Glomerular endothelial cell (primary cell): ENCODE results near the gene MCM9. TPM values are rescaled to one million over a fixed set of nuclear protein-coding genes. Genes with fewer than 3 reads are reported as not detected.

Experiments
- DNase-seq: peaks from one replicate; pipeline ENCODE4 v3.0.0-alpha.2; 2011; ENCODE audit warnings: low read depth, low spot score; ENCODE audit errors: extremely low read depth
- total RNA-seq: library from RNA; depleted of rRNA; stranded (reverse); fragments of >200 nt; gene quantifications from 2 replicates; pipeline ENCODE4 v1.2.3, GENCODE V29; 2015

The MCM9 gene
- total RNA-seq, 1 donor from 2014 or later: 12.8 TPM

GRCh38 chr6:118894425-118895260 lies 40.3 kb downstream of the MCM9 start:
- DNase-seq: no peak

DNA sequence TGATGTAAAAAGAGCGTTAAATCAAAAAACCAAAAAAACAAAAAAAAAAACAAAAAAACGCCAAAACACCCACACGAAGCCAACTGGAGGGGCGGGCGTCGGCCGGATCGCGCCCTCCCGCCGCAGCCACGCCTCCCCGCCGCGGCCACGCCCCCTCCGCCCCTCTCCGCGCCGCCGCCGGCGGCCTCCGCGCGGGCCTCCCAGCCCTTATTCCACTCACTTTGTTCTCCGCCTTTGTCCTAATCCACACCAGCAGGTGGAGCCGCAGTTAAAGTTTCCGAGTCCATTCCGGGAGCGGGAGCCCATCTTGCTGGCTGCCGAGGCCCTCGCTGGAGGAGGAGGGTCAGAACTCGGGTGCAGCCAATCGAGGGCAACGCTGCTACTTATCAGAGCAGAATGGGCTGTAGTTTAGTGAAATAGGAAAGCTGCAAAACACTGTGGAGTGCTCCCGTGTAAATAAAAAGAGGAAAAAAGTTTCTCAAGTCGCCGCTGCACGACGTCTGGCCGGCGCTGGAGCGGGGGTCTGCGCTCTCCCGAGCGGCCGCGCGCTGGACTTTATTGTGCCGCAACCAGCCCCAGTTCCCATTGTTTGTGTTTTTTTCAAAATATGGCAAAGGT lies 41.0 kb downstream of the MCM9 start, which contains the start of gene ASF1A:
Gene ASF1A (plus strand): TSS at position 346 of the 618 bp plus-strand sequence. CDS start 262 bp downstream, at position 608.
- DNase-seq: peak; percentile 92

DNA sequence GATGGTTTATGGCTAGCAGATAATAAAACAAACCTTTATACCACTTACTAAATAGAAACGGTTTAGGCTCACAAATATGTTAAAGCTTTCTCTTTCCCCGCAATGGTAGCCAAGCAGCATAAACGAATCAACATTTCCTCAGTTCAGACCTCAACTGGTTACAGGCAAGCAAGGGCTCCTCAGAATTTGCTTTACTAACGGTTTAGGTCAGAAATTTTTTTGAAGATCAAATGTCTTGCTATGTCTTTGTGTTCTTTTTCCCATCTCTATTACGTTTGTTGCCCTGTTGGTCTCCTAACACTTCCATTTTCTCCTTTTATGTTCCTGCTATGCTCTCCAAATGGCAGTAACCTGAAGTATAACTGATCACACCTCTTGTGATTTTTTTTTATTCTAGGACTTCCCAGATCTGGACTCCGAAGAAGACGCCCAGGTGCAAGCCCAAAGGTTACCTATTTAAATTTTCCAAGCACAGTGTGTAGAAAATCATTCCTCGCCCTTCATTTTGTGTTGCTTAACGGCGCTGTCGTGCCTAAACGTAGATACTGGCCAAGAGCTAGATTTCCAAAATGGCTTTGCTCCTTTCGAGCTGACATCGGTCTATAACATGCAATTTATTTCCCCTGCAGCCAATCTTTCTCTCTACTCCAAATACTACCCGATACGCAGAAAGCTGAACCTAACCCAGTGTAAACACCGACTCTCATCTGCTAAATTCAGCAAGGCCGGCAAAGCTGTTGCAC lies 41.7 kb downstream of the MCM9 start:
- DNase-seq: no peak

- no peak for DNase-seq
Observed at GRCh38 chr6:118892355-118892991, 42.5 kb downstream of the MCM9 start.

- no peak for DNase-seq
Observed at GRCh38 chr6:118890997-118891790, 43.8 kb downstream of the MCM9 start.

- no peak for DNase-seq
Observed at GRCh38 chr6:118889163-118889562, 45.8 kb downstream of the MCM9 start.

GRCh38 chr6:118886641-118887040 lies 48.3 kb downstream of the MCM9 start:
- no peak for DNase-seq

DNA sequence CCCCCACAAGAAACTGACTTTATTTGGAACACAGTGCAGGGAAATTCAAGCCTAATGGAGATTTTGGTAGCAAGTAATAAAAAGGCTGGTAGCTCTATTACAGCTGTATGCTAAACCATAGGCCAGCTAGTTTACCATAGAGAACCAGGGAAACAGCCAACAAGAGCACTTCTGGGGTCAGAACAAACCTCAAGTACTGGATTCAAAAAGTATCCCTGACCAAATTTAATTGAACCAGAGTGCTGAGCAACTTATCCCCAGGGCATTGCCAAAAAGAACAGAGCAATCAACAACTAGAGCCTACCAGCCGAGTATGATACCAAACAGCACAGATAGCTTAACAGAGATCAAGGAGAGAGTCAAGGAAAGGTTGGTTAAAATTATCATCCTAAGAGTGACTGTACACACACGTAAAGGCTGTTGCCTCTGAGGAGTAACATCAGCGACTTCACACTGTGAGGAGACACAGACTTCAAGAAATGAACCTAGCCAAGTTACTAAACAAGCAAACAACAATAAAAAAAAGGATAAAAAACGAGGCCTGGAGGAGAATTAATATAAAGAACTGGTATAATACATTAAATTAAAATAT lies 52.5 kb downstream of the MCM9 start:
- DNase-seq: no peak

- no peak for DNase-seq
Observed at GRCh38 chr6:118881440-118882313, 53.3 kb downstream of the MCM9 start.

DNA sequence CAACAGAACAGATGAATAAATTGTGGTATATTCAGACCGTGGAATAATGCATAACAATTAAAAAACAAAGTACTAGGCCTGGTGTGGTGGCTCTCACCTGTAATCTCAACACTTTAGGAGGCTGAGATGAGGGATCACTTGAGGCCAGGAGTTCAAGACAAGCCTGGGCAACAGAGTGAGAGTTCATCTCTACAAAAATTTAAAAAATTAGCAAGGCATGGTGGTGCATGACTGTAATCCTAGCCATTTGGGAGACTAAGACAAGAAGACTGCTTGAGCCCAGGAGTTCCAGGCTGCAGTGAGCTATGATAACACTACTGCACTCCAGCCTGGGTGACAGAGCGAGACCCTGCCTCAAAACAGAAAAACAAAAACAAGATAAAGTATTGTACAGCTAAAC lies 57.2 kb downstream of the MCM9 start:
- DNase-seq: no peak

DNA sequence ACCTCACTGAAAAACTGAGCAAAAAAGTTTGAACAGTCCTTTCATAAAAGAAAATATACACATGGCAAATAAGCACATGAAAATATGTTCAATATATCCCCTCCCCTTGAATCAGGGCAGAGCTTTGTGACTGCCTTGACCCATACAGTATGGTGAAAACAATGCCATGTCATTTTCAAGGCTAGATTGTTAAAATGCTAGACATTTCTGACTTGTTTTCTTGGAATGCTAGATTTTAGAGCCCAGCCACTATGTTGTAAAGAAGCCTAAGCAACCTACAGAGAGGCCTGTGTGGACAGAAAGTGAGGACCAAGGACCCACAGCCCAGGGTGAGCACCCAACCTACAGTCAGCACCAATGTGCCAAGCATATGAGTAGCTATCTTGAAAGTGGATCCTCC lies 58.1 kb downstream of the MCM9 start:
- no peak for DNase-seq

DNA sequence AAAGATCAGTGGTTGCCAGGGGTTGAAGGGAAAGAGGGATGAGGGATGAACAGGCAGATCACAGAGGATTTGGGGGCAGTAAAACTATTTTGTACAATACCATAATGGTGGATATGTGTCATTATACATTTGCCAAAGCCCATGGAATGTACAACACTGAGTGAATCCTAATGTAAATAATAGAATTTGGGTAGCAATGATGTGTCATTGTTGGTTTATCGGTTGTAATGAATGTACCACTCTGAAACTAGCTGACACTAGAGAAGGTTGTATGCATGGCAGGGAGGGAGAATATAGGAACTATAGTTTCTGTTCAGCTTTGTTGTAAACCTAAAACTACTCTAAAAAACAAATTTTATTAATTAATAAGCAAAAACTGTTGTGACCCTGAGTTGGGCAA lies 58.8 kb downstream of the MCM9 start:
- no peak for DNase-seq

DNA sequence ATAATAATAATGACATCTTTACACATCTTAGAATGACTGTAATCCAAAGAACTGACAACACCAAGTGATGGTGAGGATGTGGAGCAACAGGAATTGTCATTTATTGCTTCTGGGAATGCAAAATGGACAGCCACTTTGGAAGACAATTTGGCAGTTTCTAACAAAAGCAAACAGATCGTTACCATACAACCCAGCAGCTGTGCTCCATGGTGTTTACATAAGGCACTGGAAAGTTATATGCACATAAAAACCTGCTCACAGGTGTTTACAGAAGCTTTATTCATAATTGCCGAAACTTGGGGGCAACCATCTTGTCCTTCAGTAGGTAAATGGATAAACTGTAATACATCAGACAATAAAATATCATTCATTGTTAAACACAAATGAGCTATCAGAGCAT lies 59.3 kb downstream of the MCM9 start:
- no peak for DNase-seq

- DNase-seq: no peak
Observed at GRCh38 chr6:118873239-118873638, 61.7 kb downstream of the MCM9 start.

DNA sequence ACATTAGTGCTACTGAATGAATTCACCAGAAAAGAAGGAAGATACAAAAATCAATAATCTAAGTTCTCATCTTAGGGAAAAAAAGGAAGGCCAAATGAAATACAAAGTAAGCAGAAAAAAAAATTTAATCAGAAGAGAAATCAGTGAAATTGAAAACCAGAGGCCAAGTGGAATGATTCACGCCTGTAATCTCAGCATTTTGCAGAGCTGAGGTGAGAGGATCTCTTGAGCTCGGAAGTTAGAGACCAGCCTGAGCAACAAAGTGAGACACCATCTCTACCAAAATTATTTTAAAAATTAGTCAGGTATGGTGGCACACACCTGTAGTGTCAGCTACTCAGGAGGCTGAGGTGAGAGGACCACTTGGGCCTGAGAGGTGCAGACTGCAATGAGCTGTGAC lies 62.2 kb downstream of the MCM9 start:
- DNase-seq: no peak

DNA sequence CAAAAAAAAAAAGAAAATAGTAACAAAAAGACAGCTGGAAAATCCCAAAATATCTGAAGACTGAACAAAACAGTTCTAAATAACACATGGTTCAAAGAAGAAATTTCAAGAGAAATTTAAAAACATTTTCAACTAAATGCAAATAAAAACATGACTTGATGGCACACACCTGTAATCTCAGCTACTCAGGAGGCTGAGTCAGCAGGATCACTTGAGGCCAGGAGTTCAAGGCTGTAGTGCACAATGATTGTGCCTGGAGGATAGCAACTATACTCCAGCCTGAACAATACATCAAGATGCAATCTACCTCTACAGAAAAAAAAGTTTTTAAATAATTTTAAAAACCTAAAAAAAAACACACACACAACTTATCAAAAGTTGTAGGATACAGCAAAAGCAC lies 62.6 kb downstream of the MCM9 start:
- DNase-seq: no peak

GRCh38 chr6:118871331-118871730 lies 63.6 kb downstream of the MCM9 start:
- DNase-seq: no peak

DNA sequence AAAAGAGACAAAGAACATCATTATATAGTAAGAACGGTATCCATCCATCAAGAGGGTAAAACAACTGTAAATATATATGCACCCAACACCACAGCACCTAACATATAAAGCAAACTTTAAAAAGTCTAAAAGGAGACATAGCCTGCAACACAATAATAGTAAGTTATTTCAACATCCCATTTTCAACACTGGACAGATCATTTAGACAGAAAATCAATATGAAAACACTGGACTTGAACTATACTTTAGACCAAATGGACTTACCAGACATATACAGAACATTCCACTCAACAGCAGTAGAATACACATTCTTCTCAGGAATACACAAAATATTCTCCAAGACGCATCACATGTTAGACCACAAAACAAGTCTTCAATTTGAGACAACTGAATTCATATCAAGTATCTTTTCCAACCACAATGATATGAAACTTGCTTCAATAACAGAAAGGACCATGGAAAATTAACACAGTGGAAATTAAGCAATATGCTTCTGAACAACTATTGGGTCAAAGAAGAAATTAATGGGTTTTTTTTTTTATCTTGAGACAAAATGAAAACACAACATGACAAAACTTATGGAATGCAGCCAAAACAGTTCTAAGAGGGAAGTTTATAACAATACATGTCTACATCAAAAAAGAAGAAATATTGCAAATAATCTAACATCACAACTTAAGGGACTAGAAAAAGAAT lies 64.9 kb downstream of the MCM9 start:
- no peak for DNase-seq
